GM21390 (cell line): ENCODE data around the gene SCN5A.

Experiments
- ATAC-seq: cut with Tn5 transposase; IDR thresholded peaks from one replicate; pipeline ENCODE4 v1.9.1; 2021; ENCODE audit not compliant: unreplicated experiment

Gene SCN5A

DNA sequence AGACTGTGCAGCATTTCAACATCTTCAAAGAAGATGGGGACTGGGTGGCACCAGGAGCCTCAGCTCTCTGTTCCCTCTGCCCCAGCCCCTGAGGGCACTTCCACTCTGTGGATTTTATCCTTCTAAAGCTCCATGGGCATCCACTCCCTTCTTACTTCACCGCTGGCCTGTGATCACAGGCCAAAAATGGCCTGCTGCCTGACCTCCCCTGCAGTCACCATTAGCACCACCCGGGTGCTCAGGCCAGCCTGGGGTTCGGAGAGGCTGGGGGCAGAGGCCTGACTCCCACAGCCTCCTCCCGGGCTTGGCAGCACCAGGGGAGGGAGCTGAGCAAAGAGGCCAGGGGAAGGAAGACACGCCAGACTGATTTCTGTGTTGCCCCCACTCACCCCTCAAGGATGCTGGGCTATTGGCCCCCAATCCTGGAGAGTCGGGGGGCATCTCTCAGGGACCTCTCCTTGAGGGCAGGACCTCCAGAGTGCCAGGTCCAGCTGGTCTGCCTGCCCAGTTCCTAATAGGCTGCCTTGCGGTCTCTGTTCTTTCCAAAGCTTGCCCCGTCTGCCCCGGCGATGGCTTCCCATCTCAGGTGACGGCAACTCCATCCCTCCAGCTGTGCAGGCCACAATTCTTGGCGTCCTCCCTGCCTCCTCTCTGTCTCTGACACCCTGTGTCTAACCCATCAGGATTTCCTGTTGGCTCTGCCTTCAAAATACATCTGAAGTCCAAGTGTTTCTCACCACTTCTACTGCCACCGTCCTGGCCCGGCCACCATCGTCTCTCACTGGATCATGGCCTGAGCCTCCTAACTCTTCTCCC lies 86.2 kb downstream of the SCN5A start:
- ATAC-seq, result no peak

DNA sequence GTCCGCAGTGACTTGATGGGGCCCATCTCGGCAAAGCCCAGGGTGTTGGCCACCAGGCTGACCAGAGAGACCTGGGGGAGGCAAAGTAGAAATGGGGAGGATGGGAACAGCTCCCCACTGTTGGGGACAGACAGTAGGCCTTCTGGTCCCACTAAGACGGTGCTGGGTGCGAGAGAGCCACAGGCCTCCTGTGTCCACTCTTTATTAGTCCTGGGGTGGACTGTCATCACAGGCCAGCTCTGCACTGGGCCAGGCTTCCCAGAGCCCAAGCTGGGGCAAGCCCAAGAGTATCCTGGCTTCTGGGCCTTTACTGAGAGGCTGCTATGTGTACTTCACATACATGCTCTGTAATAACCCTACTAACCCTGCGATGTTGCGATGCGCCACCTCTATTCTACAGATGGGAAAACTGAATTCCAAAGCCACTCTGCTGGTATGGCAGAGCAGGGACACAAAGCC lies 87.0 kb downstream of the SCN5A start:
- no peak for ATAC-seq

DNA sequence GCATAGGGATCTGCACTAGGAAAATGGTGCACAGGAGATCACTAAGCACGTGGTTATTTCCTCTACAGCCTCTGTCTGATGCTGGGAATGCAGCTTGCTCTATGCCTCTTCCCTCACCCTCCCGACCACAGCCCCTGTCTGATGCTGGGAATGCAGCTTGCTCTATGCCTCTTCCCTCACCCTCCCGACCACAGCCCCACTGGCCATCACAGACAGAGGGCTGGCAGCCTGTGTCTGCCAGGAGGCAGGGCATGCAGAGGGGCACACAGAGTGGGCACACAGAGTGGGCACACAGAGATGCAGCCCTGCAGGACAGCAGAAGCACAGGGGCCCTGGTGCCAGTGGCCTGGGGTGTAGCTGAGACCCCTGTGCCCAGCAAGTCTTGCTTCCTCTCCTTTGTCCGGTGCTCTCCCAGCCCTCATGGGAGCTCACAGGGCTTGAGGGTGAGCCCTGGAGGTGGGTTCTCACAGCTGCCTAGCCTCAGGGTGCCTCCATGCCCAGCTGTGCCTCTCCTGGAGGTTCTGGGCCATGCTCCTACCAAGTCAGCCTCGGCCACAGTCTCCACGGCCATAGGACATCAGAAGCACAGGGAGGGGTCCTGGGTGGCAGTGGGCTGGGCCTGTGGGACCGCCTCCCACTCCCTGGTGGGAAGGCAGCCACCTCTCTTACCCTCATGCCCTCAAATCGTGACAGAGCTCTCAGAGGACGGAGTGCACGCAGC lies 87.6 kb downstream of the SCN5A start:
- ATAC-seq, result no peak

DNA sequence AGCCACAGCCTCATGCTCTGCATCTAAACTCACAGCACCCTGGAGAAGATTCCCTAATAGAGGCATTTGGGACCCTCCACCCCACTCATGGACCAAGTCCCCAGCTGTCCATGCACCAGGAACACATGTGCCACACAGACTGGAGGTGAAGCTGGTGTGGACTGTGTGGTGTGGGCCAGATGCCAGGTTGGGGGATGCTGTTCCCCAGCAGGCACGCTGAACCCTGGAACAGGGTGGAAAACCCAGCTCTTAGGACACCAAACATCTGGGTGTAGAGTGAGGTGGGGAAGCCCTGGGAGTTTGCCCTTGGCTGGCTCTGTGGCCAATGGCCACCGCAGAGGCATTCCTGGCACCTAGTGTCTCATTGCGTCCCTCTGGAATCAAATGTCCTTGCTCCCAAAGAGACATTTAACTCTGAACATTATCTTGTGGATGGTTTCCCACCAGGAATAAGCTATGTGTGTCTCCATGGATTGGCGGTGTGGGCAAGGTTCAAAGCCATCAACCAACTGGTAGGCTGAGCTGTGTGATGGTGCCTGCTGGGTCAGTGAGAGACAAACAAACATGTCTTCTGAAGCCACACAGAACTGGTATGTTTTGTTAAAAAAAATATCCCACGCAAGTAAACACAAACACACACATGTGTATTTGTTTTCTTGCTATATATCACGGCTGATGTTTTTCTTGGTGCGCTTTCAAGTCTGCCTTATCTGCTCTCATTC lies 88.3 kb downstream of the SCN5A start:
- no peak for ATAC-seq

DNA sequence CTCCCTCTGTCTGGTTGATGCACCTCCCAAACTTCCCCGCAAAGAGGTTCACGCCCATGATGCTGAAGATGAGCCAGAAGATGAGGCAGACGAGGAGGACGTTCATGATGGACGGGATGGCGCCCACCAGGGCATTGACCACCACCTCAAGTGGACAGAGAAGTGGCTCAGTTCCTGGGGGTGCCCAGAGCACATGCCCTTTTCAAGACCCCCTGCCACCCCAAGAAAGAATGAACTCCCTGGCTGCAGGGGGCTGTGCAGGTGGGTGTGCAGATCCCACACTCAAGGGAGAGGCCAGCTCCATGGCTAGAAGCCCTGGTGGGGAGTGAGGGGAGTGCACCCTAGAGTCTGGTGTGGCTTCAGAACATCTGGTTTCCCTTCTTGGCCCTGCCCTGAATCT lies 89.2 kb downstream of the SCN5A start:
- ATAC-seq, result no peak

DNA sequence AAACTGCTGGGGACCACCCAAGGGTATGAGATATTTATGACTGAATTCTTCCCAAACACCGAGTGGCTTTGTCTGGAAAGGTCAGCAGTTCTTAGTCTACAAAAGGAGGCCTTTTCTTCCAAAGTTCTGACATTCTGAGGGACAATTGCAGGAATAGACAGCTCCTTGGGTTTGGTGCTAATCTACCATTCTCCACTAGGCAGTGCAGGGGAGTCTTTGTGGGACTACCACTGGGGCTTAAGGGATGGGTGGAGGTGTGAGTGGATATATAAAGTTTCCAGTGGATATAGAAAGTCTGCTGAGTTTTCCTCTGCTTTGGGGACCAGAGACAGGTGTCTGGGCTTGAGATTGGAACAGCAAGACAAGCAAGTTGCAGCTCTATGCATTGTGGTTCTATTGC lies 90.6 kb downstream of the SCN5A start:
- no peak for ATAC-seq

DNA sequence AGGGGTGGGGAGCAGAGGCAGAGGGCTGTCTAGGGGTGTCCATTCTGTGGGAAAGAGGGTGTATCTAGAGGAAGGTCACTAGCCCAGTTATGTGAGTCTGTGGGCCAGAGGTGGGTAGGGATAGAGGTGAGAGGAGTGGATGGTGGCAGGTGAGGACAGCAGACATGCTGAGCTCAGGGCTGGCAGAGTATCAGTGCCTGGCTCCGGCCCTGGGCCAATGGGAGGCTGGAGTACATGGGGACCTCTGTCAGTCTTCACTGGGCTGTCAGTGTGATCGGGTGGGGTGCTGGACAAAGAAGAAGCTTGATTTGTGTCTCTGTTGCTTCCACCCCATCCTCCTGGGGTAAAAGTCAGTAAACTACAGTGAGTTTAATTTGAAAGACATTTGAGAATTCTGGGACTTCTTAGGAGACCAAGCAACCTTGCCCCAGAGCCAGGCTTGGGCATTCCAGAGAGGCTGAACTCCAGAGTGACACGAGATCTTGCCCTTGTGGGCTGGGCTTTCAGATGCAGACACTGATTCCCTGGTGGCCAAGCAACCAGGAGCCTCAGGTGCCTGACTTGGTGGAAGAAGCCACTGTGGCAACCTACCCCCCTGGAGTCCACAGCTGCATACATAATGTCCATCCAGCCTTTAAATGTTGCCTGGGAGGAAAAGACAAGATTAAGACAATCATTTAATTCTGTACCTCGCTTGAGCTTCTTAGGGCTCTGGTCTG lies 92.7 kb downstream of the SCN5A start:
- no peak for ATAC-seq

DNA sequence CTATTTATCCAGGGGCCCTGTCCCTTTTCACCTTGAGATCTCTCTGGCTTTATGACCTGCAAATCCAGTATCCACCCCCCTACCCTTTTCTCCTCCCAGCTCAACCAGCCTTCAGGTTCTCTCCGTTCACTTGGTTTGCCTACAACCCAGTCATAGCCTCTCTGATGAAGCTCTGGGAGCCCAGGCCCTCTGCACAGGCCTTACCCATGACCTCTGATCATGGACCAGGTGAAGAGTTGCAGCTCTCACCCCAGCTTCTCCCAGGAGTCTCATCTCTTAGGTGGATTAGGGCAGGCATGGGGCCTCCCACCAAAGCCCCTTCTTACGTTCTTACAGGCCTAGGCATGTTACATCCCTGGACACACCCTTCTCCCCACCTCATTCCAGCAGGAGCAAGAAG lies 93.6 kb downstream of the SCN5A start:
- ATAC-seq, result no peak

DNA sequence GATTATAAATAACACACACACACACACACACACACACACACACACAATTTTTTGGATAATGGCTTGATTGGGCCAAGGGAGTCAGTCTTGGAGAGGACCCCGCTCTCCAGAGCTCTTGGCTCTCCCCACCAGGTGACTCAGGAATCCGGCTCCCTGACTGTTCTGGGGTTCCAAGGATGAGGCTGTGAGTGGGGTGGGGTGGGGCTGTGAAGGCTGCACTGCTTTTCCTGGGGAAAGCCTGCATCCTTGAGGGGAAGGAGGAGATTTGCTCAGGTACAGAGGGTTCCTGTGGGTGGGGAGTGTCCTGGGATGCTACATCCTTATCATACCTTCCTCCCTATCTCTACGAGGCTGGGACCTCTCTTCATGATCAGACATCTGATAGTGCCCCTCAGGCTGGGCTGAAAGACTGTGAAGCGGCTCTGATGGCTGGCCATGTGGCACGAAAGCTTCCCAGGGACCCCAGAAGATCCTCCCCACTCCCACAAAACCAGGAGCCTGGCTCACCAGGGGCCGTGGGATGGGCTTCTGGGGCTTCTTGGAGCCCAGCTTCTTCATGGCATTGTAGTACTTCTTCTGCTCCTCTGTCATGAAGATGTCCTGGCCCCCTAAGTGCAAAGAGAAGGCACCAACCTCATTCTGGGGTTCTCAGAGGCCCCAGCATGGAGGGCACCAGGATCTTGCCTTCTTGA lies 94.2 kb downstream of the SCN5A start:
- no peak for ATAC-seq

DNA sequence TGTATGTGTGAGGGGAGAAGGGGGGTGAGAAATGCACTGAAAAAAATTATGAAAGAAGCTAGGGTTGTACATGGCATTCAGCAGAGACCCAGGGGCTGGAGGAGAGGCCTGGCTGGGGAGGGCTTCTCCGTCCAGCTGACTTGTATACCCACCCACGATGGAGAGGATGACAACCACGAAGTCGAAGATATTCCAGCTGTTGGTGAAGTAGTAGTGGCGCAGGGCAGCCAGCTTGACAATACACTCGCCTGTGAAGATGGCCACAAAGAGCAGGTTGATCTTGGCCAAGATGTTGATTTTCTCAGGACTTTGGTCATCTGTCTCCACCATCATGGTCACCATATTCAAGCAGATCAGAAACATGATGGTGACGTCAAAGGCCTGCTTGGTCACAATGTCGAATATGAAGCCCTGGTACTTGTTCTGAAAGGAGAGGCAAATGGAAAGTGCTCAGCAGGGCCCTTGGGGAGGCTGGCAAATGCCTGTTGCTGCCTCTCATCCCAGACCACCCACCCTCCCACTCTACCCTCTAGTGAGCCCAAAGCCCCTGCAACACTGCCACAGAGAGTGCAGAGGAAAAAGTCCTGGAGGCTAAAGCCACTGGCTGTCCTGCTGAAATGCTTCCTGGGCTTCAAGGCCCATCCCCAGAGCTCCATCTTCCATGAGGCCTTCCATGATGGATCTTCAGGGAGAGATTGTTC lies 95.2 kb downstream of the SCN5A start:
- ATAC-seq, result no peak

DNA sequence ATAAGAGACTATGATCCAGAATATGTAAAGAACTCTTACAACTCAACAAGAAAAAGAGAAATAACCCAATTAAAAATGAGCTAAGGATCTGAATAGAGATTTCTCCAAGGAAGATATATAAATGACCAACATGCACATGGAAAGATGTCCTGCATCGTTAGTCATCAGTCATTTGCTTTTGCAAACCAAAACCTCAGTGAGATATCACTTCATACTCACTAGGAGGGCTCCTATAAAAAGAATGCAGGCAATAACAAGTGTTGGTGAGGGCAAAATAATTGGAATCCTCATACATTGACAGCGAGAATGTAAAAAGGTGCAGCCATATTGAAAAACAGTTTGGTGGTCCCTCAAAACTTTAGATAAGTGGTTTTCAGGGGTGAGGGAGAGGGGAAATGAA lies 96.4 kb downstream of the SCN5A start:
- no peak for ATAC-seq

DNA sequence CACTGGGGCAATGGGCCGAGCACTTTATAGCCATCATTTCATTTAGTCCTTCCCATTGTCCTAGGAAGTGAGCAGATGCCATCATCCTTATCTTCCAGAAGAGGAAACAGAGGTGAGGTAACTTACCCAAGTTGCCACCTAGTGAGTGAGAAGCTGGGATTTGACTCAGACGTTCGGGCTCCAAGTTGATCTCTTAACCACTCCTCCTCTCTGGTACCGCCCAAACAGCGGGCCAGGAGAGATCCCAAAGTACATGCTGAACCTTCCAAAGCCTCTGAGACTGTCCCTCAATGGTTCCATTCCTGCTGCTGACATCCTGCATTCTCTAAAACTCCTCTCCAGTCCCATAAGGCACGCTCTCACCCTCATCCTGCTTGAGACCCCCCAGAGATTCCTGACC lies 97.1 kb downstream of the SCN5A start:
- ATAC-seq, result no peak

DNA sequence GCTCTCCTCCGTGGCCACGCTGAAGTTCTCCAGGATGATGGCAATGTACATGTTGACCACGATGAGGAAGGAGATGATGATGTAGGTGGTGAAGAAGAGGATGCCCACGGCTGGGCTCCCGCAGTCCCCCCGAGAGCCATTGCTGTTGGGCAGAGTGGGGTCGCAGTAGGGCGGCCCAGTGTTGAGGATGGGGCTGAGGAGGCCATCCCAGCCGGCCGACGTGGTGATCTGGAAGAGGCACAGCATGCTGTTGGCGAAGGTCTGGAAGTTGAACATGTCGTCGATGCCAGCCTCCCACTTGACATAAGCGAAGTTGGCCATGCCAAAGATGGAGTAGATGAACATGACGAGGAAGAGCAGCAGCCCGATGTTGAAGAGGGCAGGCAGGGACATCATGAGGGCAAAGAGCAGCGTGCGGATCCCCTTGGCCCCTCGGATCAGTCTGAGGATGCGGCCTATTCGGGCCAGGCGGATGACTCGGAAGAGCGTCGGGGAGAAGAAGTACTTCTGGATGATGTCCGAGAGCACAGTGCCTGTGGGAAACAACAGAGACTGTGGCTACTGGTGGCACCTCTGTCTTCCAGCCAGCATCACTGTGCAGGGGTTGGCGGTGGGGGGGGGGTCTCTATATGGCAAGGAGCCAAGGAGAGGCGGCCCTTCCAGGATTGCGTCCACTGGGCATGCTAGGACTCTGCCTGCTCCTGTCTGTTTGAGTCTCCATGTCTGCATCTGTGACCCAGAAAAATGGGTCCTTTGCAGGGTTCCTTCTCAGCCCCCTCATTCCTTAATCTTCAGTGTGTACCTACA lies 98.3 kb downstream of the SCN5A start:
- ATAC-seq, result no peak

DNA sequence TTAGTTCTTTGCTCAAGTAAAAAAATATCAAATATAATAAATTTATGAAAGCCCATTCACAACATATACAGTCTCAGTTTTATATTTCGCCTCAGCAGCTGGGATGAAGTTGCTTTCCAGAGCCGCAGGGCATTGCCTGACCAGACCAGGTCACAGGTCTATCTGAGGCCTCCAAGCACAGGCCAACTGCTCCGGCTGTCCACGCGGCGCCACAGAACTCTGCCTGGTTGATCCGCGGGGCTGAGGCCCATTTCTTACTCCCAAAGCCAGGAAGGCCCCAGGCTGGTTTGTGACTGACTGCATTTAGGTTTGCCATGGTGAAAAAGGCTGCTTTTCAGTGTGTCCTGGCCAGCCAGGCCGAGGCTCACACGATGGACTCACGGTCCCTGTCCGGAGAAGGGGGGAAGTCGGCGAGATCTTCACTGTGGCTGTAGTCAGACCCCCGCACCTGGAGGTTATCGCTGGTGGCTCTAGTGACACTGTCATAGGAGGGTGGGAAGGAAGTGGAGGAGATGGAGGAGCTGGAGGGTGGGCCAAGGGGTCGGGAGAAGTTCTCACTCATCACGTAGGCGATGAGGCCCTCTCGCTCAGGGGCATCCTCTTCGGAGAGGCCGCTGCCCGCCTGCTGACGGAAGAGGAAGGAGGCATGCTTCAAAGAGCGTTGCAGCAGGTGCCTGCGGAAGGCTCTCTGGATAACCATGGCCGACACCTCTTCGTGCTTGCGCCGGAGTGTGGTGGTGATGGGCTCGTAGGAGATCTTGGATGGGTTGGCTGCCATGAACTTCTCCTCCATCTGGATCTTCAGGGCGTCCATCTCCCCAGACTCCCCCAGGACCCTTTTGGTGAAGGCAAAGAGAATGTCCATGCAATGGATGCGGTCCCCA lies 99.3 kb downstream of the SCN5A start:
- ATAC-seq, result no peak

DNA sequence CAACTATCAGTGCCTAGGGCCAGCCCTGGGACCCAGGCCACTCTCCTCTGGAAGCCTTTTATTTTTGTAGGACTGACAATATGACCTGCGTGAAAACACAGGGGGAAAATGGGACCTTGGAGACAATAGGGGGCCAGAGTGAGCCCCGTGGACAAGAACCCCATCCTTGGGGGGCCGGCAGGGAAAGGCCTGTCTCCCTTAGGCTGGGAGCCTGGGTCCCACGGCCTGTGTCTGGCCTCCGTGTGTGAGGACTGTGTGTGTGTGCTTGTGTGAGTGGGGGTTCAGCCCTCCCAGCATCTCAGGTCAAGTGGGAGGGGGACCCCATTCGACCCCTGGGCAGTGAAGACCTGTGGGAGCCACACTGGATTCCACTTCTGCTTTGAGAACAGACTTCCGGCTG lies 100.0 kb downstream of the SCN5A start:
- ATAC-seq, result no peak

DNA sequence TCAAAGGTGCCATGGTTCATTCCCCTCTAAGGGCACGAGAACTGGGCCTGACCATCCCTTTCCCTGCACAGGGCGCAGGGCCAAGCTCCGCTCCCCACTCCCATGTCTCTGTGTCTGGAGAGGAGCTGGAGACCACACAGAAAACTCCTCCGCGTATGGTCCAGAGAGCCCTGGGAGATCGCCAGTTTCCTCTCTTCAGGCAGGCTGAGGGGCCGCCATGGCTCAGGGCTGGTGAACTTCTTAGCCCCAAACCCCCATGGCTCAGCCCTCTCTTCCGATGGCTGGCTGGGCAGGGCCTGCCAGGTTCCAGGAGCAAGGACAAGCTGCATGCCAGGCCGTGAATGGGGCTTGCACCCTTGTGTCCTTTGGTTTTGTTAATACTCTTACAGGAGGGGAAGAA lies 100.4 kb downstream of the SCN5A start:
- no peak for ATAC-seq

DNA sequence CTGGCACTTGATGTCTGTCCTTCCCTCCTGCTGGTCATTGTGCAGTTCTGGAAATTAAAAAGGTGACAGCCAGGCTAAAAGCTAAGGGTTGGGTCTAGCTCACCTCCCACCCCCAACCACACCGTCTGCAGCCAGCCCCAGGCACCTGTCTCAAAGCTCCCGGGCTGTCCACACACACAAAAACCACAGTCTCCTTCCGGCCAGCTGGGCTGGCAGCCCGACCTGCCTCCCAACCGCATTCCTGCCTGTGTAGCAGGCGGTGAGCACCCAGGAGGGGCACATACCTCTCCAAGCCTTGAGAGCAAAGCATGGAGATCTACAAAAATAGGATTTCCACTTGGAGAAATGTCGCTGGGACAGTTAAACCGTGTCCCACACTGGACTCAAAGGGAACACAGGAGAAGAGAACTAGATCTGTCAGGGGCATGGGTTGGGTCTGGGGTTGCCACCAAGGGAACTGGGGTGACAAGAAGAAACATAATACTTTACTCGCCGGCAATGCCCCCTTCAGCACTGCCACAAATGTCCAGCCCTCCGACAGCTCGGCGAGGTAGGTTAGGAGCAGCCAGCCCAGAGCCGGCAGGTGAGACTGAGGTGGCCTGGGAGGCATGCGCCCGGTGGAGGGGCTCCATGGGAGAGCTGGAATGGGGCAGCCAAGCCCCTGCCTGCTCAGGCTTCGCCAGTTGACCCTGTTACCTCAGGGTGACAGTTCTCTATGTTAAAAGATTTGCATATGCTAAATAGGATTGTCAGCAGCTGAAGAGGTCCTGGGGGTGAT lies 101.1 kb downstream of the SCN5A start:
- no peak for ATAC-seq
